DND-41 (cell line): ENCODE results near the gene COX14.

Experiments used
- CTCF ChIP-seq: IDR thresholded peaks from 2 replicates; pipeline ENCODE4 v1.5.1; 2012; ENCODE audit warnings: borderline replicate concordance, low read length, moderate library complexity, mild to moderate bottlenecking; ENCODE audit not compliant: poor library complexity, severe bottlenecking; ENCODE audit errors: extremely low read depth
- EZH2 ChIP-seq: IDR thresholded peaks from 3 replicates; pipeline ENCODE4 v1.6.1; 2012; ENCODE audit warnings: borderline replicate concordance, low read depth, mild to moderate bottlenecking, moderate library complexity, low read length, inconsistent platforms; ENCODE audit not compliant: severe bottlenecking

GRCh38 chr12:50073206-50073605 lies 38.8 kb upstream of the COX14 start:
- no peak for TF ChIP-seq CTCF
- no peak for TF ChIP-seq EZH2
